GM19324 (cell line): ENCODE results near the gene ZRSR2.
A peak's percentile ranks its signal among the peaks of the same experiment; 100 is the strongest.
"Not testable (repeated sequence)": the region's sequence is repeated elsewhere in the genome, so short reads cannot be mapped to it uniquely, and the experiment has no call there.

ENCODE experiments used
- ATAC-seq: cut with Tn5 transposase; IDR thresholded peaks from one replicate; pipeline ENCODE4 v1.9.1; 2021; ENCODE audit warnings: mild to moderate bottlenecking, moderate library complexity; ENCODE audit not compliant: unreplicated experiment, low FRiP score

Gene ZRSR2

GRCh38 chrX:15789979-15790768 lies at the start of gene ZRSR2:
Gene ZRSR2 (plus strand): TSS chrX:15790484. CDS start chrX:15790496, 12 bp downstream.
- ATAC-seq = peak; percentile 96

- no peak for ATAC-seq
Measured at GRCh38 chrX:15744181-15744867, 46.0 kb upstream of the ZRSR2 start.

GRCh38 chrX:15745179-15745578 lies 45.1 kb upstream of the ZRSR2 start:
- ATAC-seq = no peak

- ATAC-seq = not testable (repeated sequence)
Measured at GRCh38 chrX:15746651-15747050, 43.6 kb upstream of the ZRSR2 start.

GRCh38 chrX:15747626-15748173 lies 42.6 kb upstream of the ZRSR2 start:
- no peak for ATAC-seq

GRCh38 chrX:15748841-15749240 lies 41.4 kb upstream of the ZRSR2 start:
- no peak for ATAC-seq

GRCh38 chrX:15749642-15750610 lies 40.4 kb upstream of the ZRSR2 start:
- ATAC-seq = no peak

- ATAC-seq = no peak
Measured at GRCh38 chrX:15750611-15751154, 39.6 kb upstream of the ZRSR2 start.

GRCh38 chrX:15751155-15751819 lies 39.0 kb upstream of the ZRSR2 start:
- no peak for ATAC-seq

GRCh38 chrX:15755091-15755490 lies 35.2 kb upstream of the ZRSR2 start:
- no peak for ATAC-seq

- ATAC-seq = no peak
Measured at GRCh38 chrX:15758140-15758539, 32.1 kb upstream of the ZRSR2 start.

GRCh38 chrX:15759886-15760285 lies 30.4 kb upstream of the ZRSR2 start:
- not testable (repeated sequence) for ATAC-seq

- ATAC-seq = no peak
Measured at GRCh38 chrX:15761564-15762191, 28.6 kb upstream of the ZRSR2 start.

- no peak for ATAC-seq
Measured at GRCh38 chrX:15769300-15769954, 20.9 kb upstream of the ZRSR2 start.

GRCh38 chrX:15781961-15782699 lies 8.2 kb upstream of the ZRSR2 start:
- peak; percentile 90 for ATAC-seq

GRCh38 chrX:15785176-15785750 lies 5.0 kb upstream of the ZRSR2 start:
- ATAC-seq = no peak

GRCh38 chrX:15786915-15787314 lies 3.4 kb upstream of the ZRSR2 start:
- ATAC-seq = no peak
